ENCODE results near the gene FLNA. TPM values are rescaled to one million over a fixed set of nuclear protein-coding genes. Genes with fewer than 3 reads are reported as not detected.

The FLNA gene
- total and polyA plus RNA-seq, 2 experiments from 2014 or later: 396 to 468 TPM

GRCh38 chrX:154357205-154357604, 17.2 kb downstream of the FLNA start:
- DNase-seq (ENCODE audit: low spot score): no peak
- Histone ChIP-seq H3K27me3 (no peaks in the 10 kb centered on the region), H3K9me3 (ENCODE audit: low read depth) (no peaks in the 10 kb centered on the region), H3K27ac (no peak overlapping the region), H3K9me2 (replicated peaks; ENCODE audit: insufficient read depth) (no peaks in the 10 kb centered on the region), H3K4me3 (no peak overlapping the region), H3K79me2 (no peaks in the 10 kb centered on the region), H3K36me3 (replicated peaks; ENCODE audit: insufficient read depth, low read depth) (no peaks in the 10 kb centered on the region), H3K4me1 (ENCODE audit: insufficient read depth) (no peaks in the 10 kb centered on the region), H4K20me1 (ENCODE audit: insufficient read depth, poor library complexity, severe bottlenecking) (peaks cover 9% of the 10 kb centered on the region), H2AFZ (no peak overlapping the region), H3K4me2 (no peak overlapping the region)
- TF ChIP-seq CTCF (IDR thresholded peaks at IDR 0.05; ENCODE audit: poor library complexity) (no peak), EZH2 (IDR thresholded peaks at IDR 0.05; ENCODE audit: borderline replicate concordance) (no peak), EZH2phosphoT487 (IDR thresholded peaks at IDR 0.05; ENCODE audit: low read depth, severe bottlenecking, unreplicated experiment) (no peak)
- WGBS (ENCODE audit: low lambda C conversion rate, missing lambda C conversion rate): 95% methylated on average over 27 of the region's 27 CpGs

- Histone ChIP-seq H3K4me1 (ENCODE audit: insufficient read depth) (no peaks in the 10 kb centered on the region), H3K9me3 (ENCODE audit: low read depth) (no peaks in the 10 kb centered on the region), H3K4me2 (no peak overlapping the region), H3K36me3 (replicated peaks; ENCODE audit: insufficient read depth, low read depth) (no peaks in the 10 kb centered on the region), H3K79me2 (no peaks in the 10 kb centered on the region), H3K4me3 (no peak overlapping the region), H4K20me1 (ENCODE audit: insufficient read depth, poor library complexity, severe bottlenecking) (peaks cover 9% of the 10 kb centered on the region), H3K9me2 (replicated peaks; ENCODE audit: insufficient read depth) (no peaks in the 10 kb centered on the region), H3K27ac (no peak overlapping the region), H2AFZ (no peak overlapping the region), H3K27me3 (no peaks in the 10 kb centered on the region)
- 82% methylated on average over 10 of the region's 13 CpGs for WGBS (ENCODE audit: low lambda C conversion rate, missing lambda C conversion rate)
- no peak for DNase-seq (ENCODE audit: low spot score)
- no peak for TF ChIP-seq EZH2phosphoT487 (IDR thresholded peaks at IDR 0.05; ENCODE audit: low read depth, severe bottlenecking, unreplicated experiment)
- no peak for TF ChIP-seq EZH2 (IDR thresholded peaks at IDR 0.05; ENCODE audit: borderline replicate concordance)
- no peak for TF ChIP-seq CTCF (IDR thresholded peaks at IDR 0.05; ENCODE audit: poor library complexity)
Measured at GRCh38 chrX:154356596-154356995, 17.8 kb downstream of the FLNA start.

GRCh38 chrX:154355776-154356140, 18.7 kb downstream of the FLNA start:
- 89% methylated on average over 12 of the region's 12 CpGs for WGBS (ENCODE audit: low lambda C conversion rate, missing lambda C conversion rate)
- DNase-seq (ENCODE audit: low spot score): no peak
- H2AFZ ChIP-seq: no peak overlapping the region
- no peaks in the 10 kb centered on the region for H3K36me3 ChIP-seq (replicated peaks; ENCODE audit: insufficient read depth, low read depth)
- H3K4me2 ChIP-seq: no peak overlapping the region
- H3K27me3 ChIP-seq: no peaks in the 10 kb centered on the region
- H3K9me3 ChIP-seq (ENCODE audit: low read depth): no peaks in the 10 kb centered on the region
- H3K79me2 ChIP-seq: no peaks in the 10 kb centered on the region
- H4K20me1 ChIP-seq (ENCODE audit: insufficient read depth, poor library complexity, severe bottlenecking): peaks cover 9% of the 10 kb centered on the region
- H3K4me3 ChIP-seq: no peak overlapping the region
- no peaks in the 10 kb centered on the region for H3K9me2 ChIP-seq (replicated peaks; ENCODE audit: insufficient read depth)
- no peaks in the 10 kb centered on the region for H3K4me1 ChIP-seq (ENCODE audit: insufficient read depth)
- H3K27ac ChIP-seq: no peak overlapping the region
- TF ChIP-seq EZH2 (IDR thresholded peaks at IDR 0.05; ENCODE audit: borderline replicate concordance): no peak
- TF ChIP-seq EZH2phosphoT487 (IDR thresholded peaks at IDR 0.05; ENCODE audit: low read depth, severe bottlenecking, unreplicated experiment): no peak

- 89% methylated on average over 22 of the region's 30 CpGs for WGBS (ENCODE audit: low lambda C conversion rate, missing lambda C conversion rate)
- no peaks in the 10 kb centered on the region for H3K9me3 ChIP-seq (ENCODE audit: low read depth)
- H3K9me2 ChIP-seq (replicated peaks; ENCODE audit: insufficient read depth): no peaks in the 10 kb centered on the region
- no peak overlapping the region for H3K4me3 ChIP-seq
- DNase-seq (ENCODE audit: low spot score): no peak
- no peak overlapping the region for H3K27ac ChIP-seq
- no peaks in the 10 kb centered on the region for H3K79me2 ChIP-seq
- no peak for TF ChIP-seq EZH2 (IDR thresholded peaks at IDR 0.05; ENCODE audit: borderline replicate concordance)
- no peak for TF ChIP-seq CTCF (IDR thresholded peaks at IDR 0.05; ENCODE audit: poor library complexity)
- no peak for TF ChIP-seq EZH2phosphoT487 (IDR thresholded peaks at IDR 0.05; ENCODE audit: low read depth, severe bottlenecking, unreplicated experiment)
- H2AFZ ChIP-seq: no peak overlapping the region
- H3K27me3 ChIP-seq: no peaks in the 10 kb centered on the region
- peaks cover 9% of the 10 kb centered on the region for H4K20me1 ChIP-seq (ENCODE audit: insufficient read depth, poor library complexity, severe bottlenecking)
- H3K36me3 ChIP-seq (replicated peaks; ENCODE audit: insufficient read depth, low read depth): no peaks in the 10 kb centered on the region
- no peak overlapping the region for H3K4me2 ChIP-seq
- H3K4me1 ChIP-seq (ENCODE audit: insufficient read depth): no peaks in the 10 kb centered on the region
Measured at GRCh38 chrX:154355094-154355775, 19.2 kb downstream of the FLNA start.

Measured in hepatocyte (in vitro differentiated cells).